HG03439 (cell line): ENCODE data around the gene ZNF772.

ENCODE experiments used
- ATAC-seq: cut with Tn5 transposase; IDR thresholded peaks from one replicate; pipeline ENCODE4 v1.9.1; 2021; ENCODE audit warnings: mild to moderate bottlenecking, moderate library complexity; ENCODE audit not compliant: unreplicated experiment

Gene ZNF772

GRCh38 chr19:57436417-57436816 lies 40.9 kb downstream of the ZNF772 start:
- no peak for ATAC-seq

- ATAC-seq: peak; percentile 97
These were observed 42.0 kb downstream of the ZNF772 start, which contains the start of gene ZNF749 for GRCh38 chr19:57435062-57435978. ZNF749 (plus strand) TSS chr19:57435325; CDS start chr19:57435579, 254 bp downstream.

- peak; percentile 19 for ATAC-seq
These were observed 42.8 kb downstream of the ZNF772 start for GRCh38 chr19:57434386-57435061.

GRCh38 chr19:57421037-57421436 lies 56.3 kb downstream of the ZNF772 start:
- ATAC-seq: no peak

GRCh38 chr19:57419439-57419838 lies 57.9 kb downstream of the ZNF772 start:
- ATAC-seq: no peak
